NCI-H1048 (cell line): ENCODE measurements around the gene HAPLN2.

Experiments
- DNase-seq: peaks from one replicate; lab custom pipeline; 2025; lab: John Stamatoyannopoulos, UW

HAPLN2 gene

GRCh38 chr1:156645056-156645455, 25.8 kb downstream of the HAPLN2 start:
- no peak for DNase-seq

- no peak for DNase-seq
Measured at GRCh38 chr1:156645666-156646065, 26.5 kb downstream of the HAPLN2 start.

- no peak for DNase-seq
Measured at GRCh38 chr1:156646738-156647211, 27.6 kb downstream of the HAPLN2 start.

- no peak for DNase-seq
Measured at GRCh38 chr1:156647351-156647750, 28.1 kb downstream of the HAPLN2 start.

GRCh38 chr1:156648496-156648895, 29.3 kb downstream of the HAPLN2 start:
- no peak for DNase-seq

- DNase-seq: no peak
Measured at GRCh38 chr1:156648951-156649350, 29.7 kb downstream of the HAPLN2 start.

GRCh38 chr1:156652131-156652991, 33.1 kb downstream of the HAPLN2 start:
- peak; percentile 51 for DNase-seq

- no peak for DNase-seq
Measured at GRCh38 chr1:156652992-156653355, 33.8 kb downstream of the HAPLN2 start.

GRCh38 chr1:156654700-156655099, 35.5 kb downstream of the HAPLN2 start:
- DNase-seq: no peak

- DNase-seq: no peak
Measured at GRCh38 chr1:156655151-156655903, 36.1 kb downstream of the HAPLN2 start.

GRCh38 chr1:156655904-156656516, 36.8 kb downstream of the HAPLN2 start:
- DNase-seq: no peak

- DNase-seq: no peak
Measured at GRCh38 chr1:156656806-156657740, 37.9 kb downstream of the HAPLN2 start.

- DNase-seq: no peak
Measured at GRCh38 chr1:156657741-156658319, 38.6 kb downstream of the HAPLN2 start.

- DNase-seq: no peak
Measured at GRCh38 chr1:156658496-156658895, 39.3 kb downstream of the HAPLN2 start.

- DNase-seq: no peak
Measured at GRCh38 chr1:156658945-156659574, 39.8 kb downstream of the HAPLN2 start.

- DNase-seq: no peak
Measured at GRCh38 chr1:156659661-156659987, 40.4 kb downstream of the HAPLN2 start.

GRCh38 chr1:156659988-156660751, 41.0 kb downstream of the HAPLN2 start:
- peak; percentile 93 for DNase-seq

- no peak for DNase-seq
Measured at GRCh38 chr1:156660752-156661112, 41.5 kb downstream of the HAPLN2 start.

- DNase-seq: no peak
Measured at GRCh38 chr1:156662005-156662799, 43.0 kb downstream of the HAPLN2 start.

GRCh38 chr1:156662800-156663055, 43.5 kb downstream of the HAPLN2 start:
- DNase-seq: no peak
